Activated CD8-positive, alpha-beta T cell treated with anti-CD3 and anti-CD28 coated beads for 36 hours (primary cell): ENCODE results near the gene AGAP1. TPM values are rescaled to one million over a fixed set of nuclear protein-coding genes. Genes with fewer than 3 reads are reported as not detected.

Source experiments
- ATAC-seq: fragments of 200-7000 bp; cut with Tn5 transposase; one replicate; pipeline ENCODE4 v1.10.0; 2021; ENCODE audit warnings: mild to moderate bottlenecking, moderate library complexity
- CTCF ChIA-PET: fragments of 350-600 bp; sonication (Branson Sonifier 250); formaldehyde crosslinking; loops from one replicate; lab custom pipeline; 2021; ENCODE audit warnings: antibody characterized with exemption; lab: Charles Lee
- POLR2A ChIA-PET: fragments of 350-600 bp; sonication (Branson Sonifier 250); formaldehyde crosslinking; loops from one replicate; lab custom pipeline; 2021; ENCODE audit warnings: antibody characterized with exemption; lab: Charles Lee
- DNase-seq: peaks from one replicate; pipeline ENCODE4 v3.0.0-alpha.2; 2020
- H3K27ac Mint-ChIP-seq: one replicate; pipeline ENCODE4 v1.8.0; 2021; ENCODE audit warnings: mild to moderate bottlenecking, mixed read lengths
- H3K27me3 Mint-ChIP-seq: one replicate; pipeline ENCODE4 v1.8.0; 2021; ENCODE audit warnings: mixed read lengths
- H3K36me3 Mint-ChIP-seq: one replicate; pipeline ENCODE4 v1.8.0; 2021; ENCODE audit warnings: low read depth, mixed read lengths
- H3K4me1 Mint-ChIP-seq: one replicate; pipeline ENCODE4 v1.8.0; 2021; ENCODE audit warnings: low read depth, mixed read lengths
- H3K4me3 Mint-ChIP-seq: one replicate; pipeline ENCODE4 v1.8.0; 2021; ENCODE audit warnings: mild to moderate bottlenecking, moderate library complexity, mixed read lengths
- H3K9me3 Mint-ChIP-seq: one replicate; pipeline ENCODE4 v1.8.0; 2021; ENCODE audit warnings: mixed read lengths
- intact Hi-C: fragments of 100-400 bp; cut with micrococcal nuclease; formaldehyde crosslinking; loops from one replicate; pipeline ENCODE4 v1.10.0; 2022
- total RNA-seq, 2 experiments: library from RNA; stranded (reverse); gene quantifications; one replicate each; pipeline ENCODE4 v1.2.3, GENCODE V29; 2021
- TF ChIP-seq, protein P1 (sequence below): fragments of 200-600 bp; IDR thresholded peaks from one replicate; pipeline ENCODE4 v1.8.0; 2022; ENCODE audit warnings: antibody characterized with exemption, mild to moderate bottlenecking

AGAP1 gene
- total RNA-seq, 2 experiments from 2014 or later: 2.5 to 2.9 TPM

DNA sequence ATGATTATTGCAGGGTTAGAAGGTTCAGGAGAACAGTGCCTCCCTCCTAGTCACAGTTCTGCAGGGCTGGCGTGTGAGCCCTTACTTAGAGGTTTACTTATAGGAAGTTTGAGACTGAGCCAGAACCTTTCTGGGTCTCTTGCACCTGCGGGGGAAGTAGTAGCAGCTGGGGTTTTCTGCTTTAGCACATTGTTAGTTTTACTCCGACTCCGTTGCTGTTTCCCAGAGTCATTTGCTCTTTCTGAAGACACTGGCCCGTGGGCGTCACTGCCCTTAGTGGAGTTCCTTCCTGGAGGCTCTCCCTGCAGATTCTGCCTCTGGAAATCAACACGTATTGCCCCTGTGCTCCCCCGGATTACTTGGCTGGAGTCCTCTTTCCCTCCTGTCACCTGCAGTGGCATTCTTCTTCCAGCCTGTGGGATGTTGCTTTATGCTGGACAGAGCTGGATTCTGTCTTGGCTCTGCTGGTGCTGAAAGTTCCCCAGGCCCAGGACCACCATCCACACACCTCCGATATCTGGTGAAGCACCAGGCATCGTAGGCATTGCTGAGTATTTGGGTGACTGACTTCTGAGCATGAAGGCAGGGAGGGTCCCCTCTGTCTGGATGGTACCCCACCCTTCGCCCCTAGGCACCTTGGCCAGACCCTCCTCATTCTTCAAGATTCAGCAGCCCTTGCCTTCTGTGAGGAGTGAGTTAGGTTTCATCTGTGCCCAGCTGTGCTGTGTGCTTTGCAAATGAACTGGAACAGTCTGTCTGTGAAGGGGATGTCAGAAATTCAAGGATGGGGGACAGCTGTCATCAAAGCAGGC lies 51.7 kb downstream of the AGAP1 start:
- DNase-seq (no peak), ATAC-seq (no peak)
- intact Hi-C loops: no loop called here
- no peak overlapping the region for H3K27ac Mint-ChIP-seq
- H3K9me3 Mint-ChIP-seq: no peaks in the 10 kb centered on the region
- H3K4me1 Mint-ChIP-seq: no peaks in the 10 kb centered on the region
- no peaks in the 10 kb centered on the region for H3K36me3 Mint-ChIP-seq
- H3K27me3 Mint-ChIP-seq: peaks cover 2% of the 10 kb centered on the region
- TF ChIP-seq, protein P1, sequence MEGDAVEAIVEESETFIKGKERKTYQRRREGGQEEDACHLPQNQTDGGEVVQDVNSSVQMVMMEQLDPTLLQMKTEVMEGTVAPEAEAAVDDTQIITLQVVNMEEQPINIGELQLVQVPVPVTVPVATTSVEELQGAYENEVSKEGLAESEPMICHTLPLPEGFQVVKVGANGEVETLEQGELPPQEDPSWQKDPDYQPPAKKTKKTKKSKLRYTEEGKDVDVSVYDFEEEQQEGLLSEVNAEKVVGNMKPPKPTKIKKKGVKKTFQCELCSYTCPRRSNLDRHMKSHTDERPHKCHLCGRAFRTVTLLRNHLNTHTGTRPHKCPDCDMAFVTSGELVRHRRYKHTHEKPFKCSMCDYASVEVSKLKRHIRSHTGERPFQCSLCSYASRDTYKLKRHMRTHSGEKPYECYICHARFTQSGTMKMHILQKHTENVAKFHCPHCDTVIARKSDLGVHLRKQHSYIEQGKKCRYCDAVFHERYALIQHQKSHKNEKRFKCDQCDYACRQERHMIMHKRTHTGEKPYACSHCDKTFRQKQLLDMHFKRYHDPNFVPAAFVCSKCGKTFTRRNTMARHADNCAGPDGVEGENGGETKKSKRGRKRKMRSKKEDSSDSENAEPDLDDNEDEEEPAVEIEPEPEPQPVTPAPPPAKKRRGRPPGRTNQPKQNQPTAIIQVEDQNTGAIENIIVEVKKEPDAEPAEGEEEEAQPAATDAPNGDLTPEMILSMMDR: no peak
- no peak overlapping the region for H3K4me3 Mint-ChIP-seq
- CTCF ChIA-PET: no interaction called here
- POLR2A ChIA-PET: no interaction called here

GRCh38 chr2:235546151-235546435 lies 52.2 kb downstream of the AGAP1 start:
- Mint-ChIP-seq H3K36me3 (no peaks in the 10 kb centered on the region), H3K4me1 (no peaks in the 10 kb centered on the region), H3K4me3 (no peak overlapping the region), H3K27ac (no peak overlapping the region), H3K9me3 (no peaks in the 10 kb centered on the region), H3K27me3 (peaks cover 2% of the 10 kb centered on the region)
- intact Hi-C loops: no loop called here
- DNase-seq (no peak), ATAC-seq (no peak)
- POLR2A ChIA-PET: no interaction called here
- TF ChIP-seq, protein P1: no peak
- CTCF ChIA-PET: no interaction called here

DNA sequence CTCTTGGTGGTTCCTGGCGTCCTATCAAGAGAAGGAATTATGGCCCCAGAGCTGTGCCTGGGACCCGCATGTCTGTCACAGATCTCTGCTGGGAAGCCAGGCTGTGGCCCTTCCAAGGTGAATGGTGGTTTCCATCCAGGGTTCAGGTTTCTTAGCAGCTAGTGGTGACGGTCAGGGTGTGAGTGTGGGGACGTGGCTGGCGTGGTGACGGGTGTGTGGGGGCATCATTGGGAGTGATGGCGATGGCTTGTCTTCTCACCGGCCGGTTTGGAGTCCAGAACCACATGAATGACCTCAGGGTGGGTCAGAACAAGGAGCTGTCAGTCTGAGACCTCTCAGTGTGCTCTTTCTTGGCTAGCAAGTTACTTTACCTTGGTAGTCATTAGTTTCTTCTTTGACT lies 52.6 kb downstream of the AGAP1 start:
- ATAC-seq (no peak), DNase-seq (no peak)
- CTCF ChIA-PET: no interaction called here
- POLR2A ChIA-PET: no interaction called here
- TF ChIP-seq, protein P1: no peak
- Mint-ChIP-seq H3K27me3 (peaks cover 2% of the 10 kb centered on the region), H3K4me1 (no peaks in the 10 kb centered on the region), H3K4me3 (no peak overlapping the region), H3K36me3 (no peaks in the 10 kb centered on the region), H3K27ac (no peak overlapping the region), H3K9me3 (no peaks in the 10 kb centered on the region)
- intact Hi-C loops: no loop called here

GRCh38 chr2:235549735-235550377 lies 56.0 kb downstream of the AGAP1 start:
- ATAC-seq (no peak), DNase-seq (no peak)
- TF ChIP-seq, protein P1: no peak
- H3K36me3 Mint-ChIP-seq: no peaks in the 10 kb centered on the region
- no peaks in the 10 kb centered on the region for H3K9me3 Mint-ChIP-seq
- ChIA-PET POLR2A (no interaction called here), CTCF (no interaction called here)
- intact Hi-C loops: no loop called here
- H3K4me3 Mint-ChIP-seq: no peak overlapping the region
- H3K27me3 Mint-ChIP-seq: peaks cover 5% of the 10 kb centered on the region
- H3K4me1 Mint-ChIP-seq: no peaks in the 10 kb centered on the region
- no peak overlapping the region for H3K27ac Mint-ChIP-seq

DNA sequence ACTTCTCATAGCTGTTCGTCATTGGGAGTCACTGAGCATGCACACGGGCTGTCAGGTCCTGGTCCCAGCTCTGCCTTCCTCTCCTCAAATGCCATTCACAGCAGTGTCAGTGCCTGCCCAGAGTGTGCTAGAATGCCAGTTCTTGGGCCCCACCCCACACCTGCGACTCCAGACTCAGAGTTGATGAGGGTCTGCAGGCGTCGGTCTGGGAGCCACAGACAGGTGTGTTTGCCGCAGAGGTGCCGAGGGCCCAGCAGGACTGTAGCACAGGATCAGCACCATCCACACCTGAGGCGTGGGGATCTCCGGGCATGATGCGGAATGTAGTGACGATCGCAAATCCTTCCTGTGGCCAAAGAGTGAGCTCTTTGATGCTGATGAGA lies 56.5 kb downstream of the AGAP1 start:
- Mint-ChIP-seq H3K4me3 (no peak overlapping the region), H3K4me1 (no peaks in the 10 kb centered on the region), H3K27me3 (peaks cover 5% of the 10 kb centered on the region), H3K36me3 (no peaks in the 10 kb centered on the region), H3K27ac (no peak overlapping the region), H3K9me3 (no peaks in the 10 kb centered on the region)
- intact Hi-C loops: no loop called here
- no peak for DNase-seq
- POLR2A ChIA-PET: no interaction called here
- CTCF ChIA-PET: no interaction called here
- TF ChIP-seq, protein P1: no peak
- no peak for ATAC-seq
